ENCODE data around the gene SEBOX. TPM values are rescaled to one million over a fixed set of nuclear protein-coding genes. Genes with fewer than 3 reads are reported as not detected.

SEBOX gene
- total RNA-seq, 2 donors from 2014 or later: not detected

DNA sequence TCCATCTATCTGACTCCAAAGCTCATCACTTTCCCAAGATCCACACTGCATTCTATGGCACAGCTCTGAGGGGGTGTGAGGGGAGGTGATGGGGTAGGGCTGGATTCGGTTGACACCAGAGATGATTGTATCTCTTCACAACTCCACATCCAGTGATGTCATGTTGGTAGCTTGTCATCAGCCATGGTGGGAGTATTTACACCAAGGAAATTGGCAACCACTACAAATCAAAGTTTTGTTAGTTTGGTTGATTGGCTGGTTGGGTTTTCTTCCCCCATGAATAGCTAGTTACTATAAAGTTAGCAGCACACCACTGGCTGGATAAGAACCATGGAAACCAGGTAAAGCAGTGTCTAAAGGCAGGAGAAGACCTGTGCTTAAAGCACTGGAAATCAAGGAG, 26.0 kb upstream of the SEBOX start:
- no peak overlapping the region for H3K4me3 ChIP-seq
- H3K9me3 ChIP-seq: no peaks in the 10 kb centered on the region
- no peak overlapping the region for H3K27ac ChIP-seq
- no peaks in the 10 kb centered on the region for H3K27me3 ChIP-seq (replicated peaks; ENCODE audit: insufficient read depth)
- H3K36me3 ChIP-seq: peaks cover 0 to 8% of the 10 kb centered on the region in 2 donors
- H3K4me1 ChIP-seq (replicated peaks): no peaks in the 10 kb centered on the region
- DNase-seq (ENCODE audit: low spot score): no peak
- intact Hi-C loops (cut with DNase I): no loop called here
- TF ChIP-seq, protein P1, sequence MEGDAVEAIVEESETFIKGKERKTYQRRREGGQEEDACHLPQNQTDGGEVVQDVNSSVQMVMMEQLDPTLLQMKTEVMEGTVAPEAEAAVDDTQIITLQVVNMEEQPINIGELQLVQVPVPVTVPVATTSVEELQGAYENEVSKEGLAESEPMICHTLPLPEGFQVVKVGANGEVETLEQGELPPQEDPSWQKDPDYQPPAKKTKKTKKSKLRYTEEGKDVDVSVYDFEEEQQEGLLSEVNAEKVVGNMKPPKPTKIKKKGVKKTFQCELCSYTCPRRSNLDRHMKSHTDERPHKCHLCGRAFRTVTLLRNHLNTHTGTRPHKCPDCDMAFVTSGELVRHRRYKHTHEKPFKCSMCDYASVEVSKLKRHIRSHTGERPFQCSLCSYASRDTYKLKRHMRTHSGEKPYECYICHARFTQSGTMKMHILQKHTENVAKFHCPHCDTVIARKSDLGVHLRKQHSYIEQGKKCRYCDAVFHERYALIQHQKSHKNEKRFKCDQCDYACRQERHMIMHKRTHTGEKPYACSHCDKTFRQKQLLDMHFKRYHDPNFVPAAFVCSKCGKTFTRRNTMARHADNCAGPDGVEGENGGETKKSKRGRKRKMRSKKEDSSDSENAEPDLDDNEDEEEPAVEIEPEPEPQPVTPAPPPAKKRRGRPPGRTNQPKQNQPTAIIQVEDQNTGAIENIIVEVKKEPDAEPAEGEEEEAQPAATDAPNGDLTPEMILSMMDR (IDR thresholded peaks at IDR 0.05): no peak
- TF ChIP-seq POLR2A (IDR thresholded peaks at IDR 0.05): no peak
- no peak for TF ChIP-seq POLR2AphosphoS5 (IDR thresholded peaks at IDR 0.05)
- 62% methylated on average over 1 of the region's 1 CpG for WGBS

DNA sequence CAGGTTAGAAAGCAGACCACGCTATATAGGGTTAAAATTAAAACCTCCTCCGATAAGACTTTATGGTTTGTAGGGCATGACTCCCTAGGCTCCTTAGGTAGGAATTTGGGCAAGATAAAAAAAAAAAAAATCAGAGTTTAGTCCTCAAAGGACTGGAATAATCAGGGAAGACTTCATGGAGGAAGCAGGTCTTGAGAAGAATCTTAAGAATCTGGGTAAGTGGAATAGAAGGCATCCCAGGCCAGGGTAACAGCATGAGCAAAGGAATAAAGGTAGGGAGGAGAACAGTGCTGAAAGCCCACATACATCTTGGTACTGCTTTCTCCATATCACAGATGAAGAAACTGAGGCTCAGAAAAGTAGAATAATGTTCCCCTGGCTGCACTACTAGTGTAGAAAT, 25.6 kb upstream of the SEBOX start:
- DNase-seq (ENCODE audit: low spot score): no peak
- H3K27me3 ChIP-seq (replicated peaks; ENCODE audit: insufficient read depth): no peaks in the 10 kb centered on the region
- TF ChIP-seq, protein P1 (IDR thresholded peaks at IDR 0.05): no peak
- TF ChIP-seq POLR2AphosphoS5 (IDR thresholded peaks at IDR 0.05): no peak
- no peak for TF ChIP-seq POLR2A (IDR thresholded peaks at IDR 0.05)
- H3K36me3 ChIP-seq: peaks cover 0 to 6% of the 10 kb centered on the region in 2 donors
- no peaks in the 10 kb centered on the region for H3K9me3 ChIP-seq
- H3K4me3 ChIP-seq: no peak overlapping the region
- WGBS: 96% methylated on average over 2 of the region's 2 CpGs
- no peaks in the 10 kb centered on the region for H3K4me1 ChIP-seq (replicated peaks)
- intact Hi-C loops (cut with DNase I): no loop called here
- H3K27ac ChIP-seq: no peak overlapping the region

DNA sequence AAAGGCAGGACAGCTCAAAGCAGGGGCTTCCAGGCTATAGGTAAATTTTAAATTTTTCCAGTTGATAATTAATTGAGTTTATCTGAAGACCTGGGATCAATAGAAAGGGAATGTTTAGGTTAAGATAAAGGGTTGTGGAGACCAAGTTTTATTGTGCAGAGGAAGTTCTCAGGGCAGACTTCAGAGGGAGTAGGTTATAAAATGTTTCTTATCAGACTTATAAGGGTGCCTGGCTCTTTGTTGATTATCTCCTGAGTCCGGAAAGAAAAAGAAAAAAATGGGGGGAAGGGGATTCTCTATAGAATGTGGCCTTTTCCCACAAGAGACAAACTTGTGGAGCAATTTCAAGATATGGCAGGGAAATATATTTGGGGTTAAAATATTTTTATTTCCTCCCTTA, 25.1 kb upstream of the SEBOX start:
- Histone ChIP-seq H3K27me3 (replicated peaks; ENCODE audit: insufficient read depth) (no peaks in the 10 kb centered on the region), H3K27ac (no peak overlapping the region), H3K9me3 (no peaks in the 10 kb centered on the region), H3K4me1 (replicated peaks) (no peaks in the 10 kb centered on the region), H3K4me3 (no peak overlapping the region), H3K36me3 (peaks cover 0 to 6% of the 10 kb centered on the region in 2 donors)
- 73% methylated on average over 1 of the region's 1 CpG for WGBS
- no peak for TF ChIP-seq POLR2A (IDR thresholded peaks at IDR 0.05)
- intact Hi-C loops (cut with DNase I): no loop called here
- DNase-seq (ENCODE audit: low spot score): no peak

DNA sequence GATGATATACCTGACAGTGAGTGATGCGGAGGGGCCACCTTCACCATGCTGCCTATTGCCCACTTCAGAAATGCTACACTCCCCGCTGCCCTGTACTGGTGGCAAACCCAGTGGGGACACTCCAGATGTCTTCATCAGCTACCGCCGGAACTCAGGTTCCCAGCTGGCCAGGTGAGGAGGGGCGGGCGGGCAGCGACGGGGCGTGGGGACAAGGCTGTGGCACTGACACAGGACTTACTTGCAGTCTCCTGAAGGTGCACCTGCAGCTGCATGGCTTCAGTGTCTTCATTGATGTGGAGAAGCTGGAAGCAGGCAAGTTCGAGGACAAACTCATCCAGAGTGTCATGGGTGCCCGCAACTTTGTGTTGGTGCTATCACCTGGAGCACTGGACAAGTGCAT, 23.1 kb upstream of the SEBOX start:
- intact Hi-C loops (cut with DNase I): no loop called here
- Histone ChIP-seq H3K4me1 (replicated peaks) (peaks cover 2% of the 10 kb centered on the region), H3K27me3 (replicated peaks; ENCODE audit: insufficient read depth) (no peaks in the 10 kb centered on the region), H3K27ac (no peak overlapping the region), H3K36me3 (peaks cover 0 to 6% of the 10 kb centered on the region in 2 donors), H3K4me3 (no peak overlapping the region), H3K9me3 (no peaks in the 10 kb centered on the region)
- WGBS: 94% methylated on average over 11 of the region's 11 CpGs
- DNase-seq (ENCODE audit: low spot score): no peak
- TF ChIP-seq, protein P1 (IDR thresholded peaks at IDR 0.05): no peak
- TF ChIP-seq POLR2A (IDR thresholded peaks at IDR 0.05): no peak
- no peak for TF ChIP-seq POLR2AphosphoS5 (IDR thresholded peaks at IDR 0.05)

DNA sequence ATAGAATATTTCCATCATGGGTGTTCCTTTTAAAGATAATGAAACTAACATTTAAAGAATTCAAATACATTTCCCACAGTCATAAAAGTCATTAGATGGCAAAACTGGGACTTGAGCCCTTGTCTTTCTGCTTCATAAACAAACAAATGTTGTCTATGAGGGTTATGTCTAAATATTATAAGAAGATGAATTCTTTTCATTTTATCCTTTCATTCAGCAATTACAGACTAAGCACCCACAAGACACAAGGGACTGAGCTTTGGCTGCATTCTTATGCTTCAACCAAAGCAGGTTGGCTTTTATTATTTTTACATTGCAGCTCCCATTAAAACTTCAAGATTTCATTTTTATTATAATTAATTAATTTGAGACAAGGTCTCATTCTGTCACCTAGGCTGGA, 21.4 kb upstream of the SEBOX start:
- H3K4me3 ChIP-seq: no peak overlapping the region
- no peaks in the 10 kb centered on the region for H3K9me3 ChIP-seq
- intact Hi-C loops (cut with DNase I): no loop called here
- no peaks in the 10 kb centered on the region for H3K27me3 ChIP-seq (replicated peaks; ENCODE audit: insufficient read depth)
- TF ChIP-seq POLR2AphosphoS5 (IDR thresholded peaks at IDR 0.05): no peak
- no peak overlapping the region for H3K27ac ChIP-seq
- DNase-seq (ENCODE audit: low spot score): no peak
- peaks cover 2% of the 10 kb centered on the region for H3K4me1 ChIP-seq (replicated peaks)
- peaks cover 0 to 6% of the 10 kb centered on the region in 2 donors for H3K36me3 ChIP-seq

DNA sequence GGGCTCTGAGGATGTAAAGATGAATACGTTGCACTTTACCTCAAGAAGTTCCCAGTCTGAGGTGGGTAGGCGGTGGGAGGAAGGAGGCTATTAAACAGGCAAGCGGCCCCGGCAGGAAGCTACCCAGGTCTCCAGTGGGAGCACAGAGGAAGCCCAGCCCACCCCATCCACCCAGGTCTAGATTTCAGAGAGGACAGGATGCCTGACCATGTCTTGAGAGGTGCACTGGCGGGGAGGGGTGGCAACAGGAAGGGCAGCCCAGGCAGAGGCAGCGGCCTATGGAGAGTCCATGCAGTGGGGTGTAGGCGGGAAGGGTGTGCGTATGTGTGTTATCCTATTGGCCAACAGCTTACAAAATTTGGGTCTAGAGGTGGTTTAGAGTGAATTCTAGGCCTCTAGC, 20.4 kb upstream of the SEBOX start:
- peaks cover 0 to 6% of the 10 kb centered on the region in 2 donors for H3K36me3 ChIP-seq
- peaks cover 2% of the 10 kb centered on the region for H3K4me1 ChIP-seq (replicated peaks)
- WGBS: 82% methylated on average over 8 of the region's 8 CpGs
- peak overlapping the region; percentile 40 to 46 for H3K4me3 ChIP-seq
- H3K27ac ChIP-seq: peak overlapping the region in 1 of 2 donors; percentile 76
- intact Hi-C loops (cut with DNase I): no loop called here
- no peaks in the 10 kb centered on the region for H3K27me3 ChIP-seq (replicated peaks; ENCODE audit: insufficient read depth)
- no peaks in the 10 kb centered on the region for H3K9me3 ChIP-seq
- TF ChIP-seq, protein P1 (IDR thresholded peaks at IDR 0.05): no peak
- TF ChIP-seq POLR2A (IDR thresholded peaks at IDR 0.05): no peak
- TF ChIP-seq POLR2AphosphoS5 (IDR thresholded peaks at IDR 0.05): no peak
- no peak for DNase-seq (ENCODE audit: low spot score)

All from prostate gland (tissue), 2 donors.